Heart left ventricle (tissue), 13 donors: ENCODE measurements around the gene OSM.

ENCODE experiments used
- CTCF ChIP-seq, 12 donors: fragments of 200-600 bp; sonication (generic) in 4 of 12; IDR thresholded peaks; one replicate each; pipeline versions ENCODE4 v1.5.0 to v1.8.0; 2018 to 2022; ENCODE audit warnings: antibody characterized with exemption in 12 of 12, mild to moderate bottlenecking in 5 of 12
- POLR2A ChIP-seq, 2 donors: fragments of 450-650 bp; IDR thresholded peaks; one replicate each; pipeline ENCODE4 v1.6.1; 2017; ENCODE audit warnings: antibody characterized with exemption in 2 of 2, mild to moderate bottlenecking in 2 of 2, moderate library complexity in 2 of 2
- donor health status: ischemic (EF 13 %, LVEDD 7.1; RV severe dilation, severe dysfunction).
- donor health status: DM: no; HTN: yes; CAD: no.
- donor health status: DM: no; HTN: no; CAD: no.
- donor health status: ischemic (EF 25% LVEDD 6.9; RV normal size, moderate dysfunction).
- donor health status: ischemic (EF 25% LVEDD 5.7; RV mildly dilated, moderate dysfunction).
- donor health status: ischemic (EF 35%, LVEDD 5.7; RV mildly dilated, moderate dysfunction).
- donor health status: nonischemic (EF 11% LVEDD 7.7; RV severe dilation, severe dysfunction).
- donor health status: DM: yes; HTN: yes; CAD: no.
- donor health status: PGD.
- donor health status: ischemic (EF 29% LVEDD 5.4; RV normal size, mild dysfunction).
- donor health status: nonischemic (EF 23%, LVEDD 6.1; RV moderate dilation, normal function).

- TF ChIP-seq POLR2A (IDR thresholded peaks at IDR 0.05) (no peak), CTCF (IDR thresholded peaks at IDR 0.05) (no peak)
These were observed 17.5 kb upstream of the OSM start for GRCh38 chr22:30284172-30284571.
